GM12874 (cell line): ENCODE results near the gene TEC.

Source experiments
- TF ChIP-seq, protein P1 (sequence below): IDR thresholded peaks from 2 replicates; pipeline ENCODE4 v1.5.1; 2011; ENCODE audit warnings: low read depth, mild to moderate bottlenecking, control low read depth, low read length, moderate library complexity; ENCODE audit not compliant: insufficient read depth

The TEC gene

GRCh38 chr4:48234575-48234974 is 35.1 kb downstream of the TEC start:
- TF ChIP-seq, protein P1, sequence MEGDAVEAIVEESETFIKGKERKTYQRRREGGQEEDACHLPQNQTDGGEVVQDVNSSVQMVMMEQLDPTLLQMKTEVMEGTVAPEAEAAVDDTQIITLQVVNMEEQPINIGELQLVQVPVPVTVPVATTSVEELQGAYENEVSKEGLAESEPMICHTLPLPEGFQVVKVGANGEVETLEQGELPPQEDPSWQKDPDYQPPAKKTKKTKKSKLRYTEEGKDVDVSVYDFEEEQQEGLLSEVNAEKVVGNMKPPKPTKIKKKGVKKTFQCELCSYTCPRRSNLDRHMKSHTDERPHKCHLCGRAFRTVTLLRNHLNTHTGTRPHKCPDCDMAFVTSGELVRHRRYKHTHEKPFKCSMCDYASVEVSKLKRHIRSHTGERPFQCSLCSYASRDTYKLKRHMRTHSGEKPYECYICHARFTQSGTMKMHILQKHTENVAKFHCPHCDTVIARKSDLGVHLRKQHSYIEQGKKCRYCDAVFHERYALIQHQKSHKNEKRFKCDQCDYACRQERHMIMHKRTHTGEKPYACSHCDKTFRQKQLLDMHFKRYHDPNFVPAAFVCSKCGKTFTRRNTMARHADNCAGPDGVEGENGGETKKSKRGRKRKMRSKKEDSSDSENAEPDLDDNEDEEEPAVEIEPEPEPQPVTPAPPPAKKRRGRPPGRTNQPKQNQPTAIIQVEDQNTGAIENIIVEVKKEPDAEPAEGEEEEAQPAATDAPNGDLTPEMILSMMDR, result no peak

DNA sequence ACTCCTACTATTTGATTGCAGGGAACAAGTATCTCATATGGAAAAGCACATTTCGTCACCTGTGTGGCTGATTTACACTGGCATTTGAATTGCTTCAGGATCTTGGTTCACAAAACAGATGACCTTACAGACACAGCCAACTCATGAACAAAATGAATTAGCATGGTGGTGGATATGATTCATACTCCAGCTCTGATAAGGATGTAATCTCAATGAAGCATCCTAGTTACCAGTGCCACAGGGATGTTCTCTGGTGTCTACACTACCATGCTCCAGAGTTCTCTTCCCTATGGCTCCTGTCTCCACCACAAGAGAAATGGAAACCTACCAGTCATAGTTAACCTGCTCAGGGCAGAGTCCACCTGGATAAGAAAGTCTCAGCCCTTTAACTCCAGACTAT is 40.7 kb downstream of the TEC start:
- TF ChIP-seq, protein P1, result no peak

GRCh38 chr4:48227662-48228061 is 42.0 kb downstream of the TEC start:
- TF ChIP-seq, protein P1, result no peak

GRCh38 chr4:48226199-48226598 is 43.4 kb downstream of the TEC start:
- TF ChIP-seq, protein P1, result no peak

GRCh38 chr4:48225368-48226141 is 44.1 kb downstream of the TEC start:
- TF ChIP-seq, protein P1, result no peak

DNA sequence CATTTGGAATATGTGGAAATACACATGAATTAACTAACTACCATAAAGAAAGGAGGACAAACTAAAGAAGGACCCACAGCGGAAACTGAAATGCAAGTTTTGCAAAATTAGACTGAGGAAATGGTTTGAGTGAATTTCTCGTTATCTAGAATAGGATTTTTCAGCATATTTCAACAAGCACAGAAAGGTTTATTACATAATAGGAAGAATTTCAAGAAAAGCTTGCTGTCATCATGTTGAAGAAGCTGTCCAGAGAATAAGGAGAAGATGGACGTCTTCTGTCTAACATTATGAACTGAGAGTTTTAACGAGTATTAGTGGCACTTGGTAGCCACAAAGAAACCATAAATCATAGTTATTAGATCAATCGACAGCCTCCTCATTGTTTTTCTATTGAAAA is 45.0 kb downstream of the TEC start:
- TF ChIP-seq, protein P1, result no peak

- TF ChIP-seq, protein P1, result no peak
These were observed 45.9 kb downstream of the TEC start for GRCh38 chr4:48223633-48224295.
